A204.1 (cell line): ENCODE measurements around the gene LYL1.

Source experiments
- FAIRE-seq: peaks from 2 replicates; lab custom pipeline; 2012; peaks lifted over from hg19 to GRCh38; lab: Jason Lieb, UNC

Gene LYL1

DNA sequence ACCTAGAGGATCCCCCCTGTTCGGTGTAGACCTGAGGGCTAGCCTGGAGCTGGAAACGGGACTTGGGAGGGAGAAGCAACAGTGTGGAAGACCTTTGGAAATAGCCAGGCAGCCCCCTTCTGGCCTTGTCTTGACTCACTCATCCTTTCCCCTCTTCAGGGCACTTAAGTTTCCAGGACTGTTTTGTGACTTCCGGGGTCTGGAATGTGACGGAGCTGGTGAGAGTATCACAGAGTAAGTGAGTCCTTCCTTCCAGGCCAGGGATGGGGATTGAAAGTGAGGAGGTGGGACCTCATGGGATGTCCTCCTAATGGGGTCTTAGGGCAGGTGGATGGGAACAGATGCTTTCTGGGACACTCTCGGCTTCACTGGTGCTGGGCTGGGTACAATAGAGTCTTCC lies 29.4 kb downstream of the LYL1 start:
- FAIRE-seq, result no peak

DNA sequence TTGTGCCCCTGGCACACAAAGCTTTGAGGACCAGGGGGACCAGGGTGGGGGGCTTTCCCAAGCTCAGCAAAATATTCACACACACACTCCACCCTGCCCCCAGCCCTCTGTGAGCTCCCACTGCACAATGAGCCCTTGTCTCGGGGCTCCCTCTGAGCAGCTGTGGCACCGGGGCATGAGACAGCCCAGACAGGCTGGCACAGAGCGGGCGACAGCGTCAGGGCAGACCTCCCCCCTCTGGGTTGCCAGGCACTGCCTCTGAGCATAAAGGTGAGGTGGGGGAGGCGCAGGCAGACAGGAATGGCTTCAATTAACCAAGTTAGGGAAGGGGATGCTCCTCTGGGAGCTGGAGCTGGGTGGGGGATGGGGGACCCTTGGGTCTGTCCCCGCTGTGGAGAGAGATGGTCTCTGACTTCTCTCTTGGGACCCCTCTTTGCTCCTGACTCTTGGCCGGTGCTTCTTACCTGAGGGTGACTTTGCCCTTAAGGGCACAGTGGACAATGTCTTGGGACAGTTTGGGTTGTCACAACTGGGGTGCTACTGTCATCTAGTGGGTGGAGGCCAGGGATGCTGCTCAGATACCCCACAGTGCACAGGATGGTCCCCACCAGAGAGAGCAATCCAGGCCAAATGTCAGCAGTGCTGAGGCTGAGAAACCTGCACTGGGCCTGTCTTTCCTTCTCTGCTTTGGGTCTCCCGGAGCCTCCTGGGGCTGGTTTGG lies 30.3 kb downstream of the LYL1 start:
- FAIRE-seq, result no peak

DNA sequence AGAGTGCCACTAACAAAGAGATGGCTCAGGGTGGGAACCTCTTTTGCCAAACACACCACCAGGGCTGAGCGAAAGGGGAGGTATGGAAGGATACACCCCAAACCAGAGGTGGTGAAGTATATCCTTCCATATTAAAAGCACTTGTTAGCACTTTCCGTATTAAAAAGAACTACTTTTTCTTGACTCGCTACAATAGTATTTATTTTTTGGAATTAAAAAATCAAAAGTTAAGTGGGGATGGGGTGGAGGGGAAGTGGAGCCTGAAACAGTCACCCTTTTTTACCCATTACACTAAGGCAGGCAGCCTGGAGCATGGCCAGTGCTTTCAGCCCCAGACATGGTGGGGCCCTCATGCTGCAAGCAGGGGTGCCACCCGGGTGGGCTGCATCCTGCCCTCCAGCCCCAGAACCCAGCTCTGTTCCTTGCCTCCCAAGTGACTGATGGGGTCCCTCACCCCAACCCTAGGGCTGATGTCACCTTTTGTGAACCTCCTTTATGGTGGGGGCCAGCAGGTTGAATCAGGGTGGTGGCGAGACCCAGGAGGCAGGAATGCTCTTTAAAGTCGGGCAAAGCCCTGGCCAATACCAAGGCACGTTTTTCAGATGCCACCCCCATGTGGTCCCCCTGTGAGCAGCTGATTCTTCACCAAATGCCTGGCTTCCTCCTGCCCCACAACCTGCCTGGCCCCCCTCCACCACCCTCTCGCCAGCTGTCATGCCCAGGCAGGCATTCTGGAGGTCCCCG lies 31.0 kb downstream of the LYL1 start:
- FAIRE-seq, result no peak

DNA sequence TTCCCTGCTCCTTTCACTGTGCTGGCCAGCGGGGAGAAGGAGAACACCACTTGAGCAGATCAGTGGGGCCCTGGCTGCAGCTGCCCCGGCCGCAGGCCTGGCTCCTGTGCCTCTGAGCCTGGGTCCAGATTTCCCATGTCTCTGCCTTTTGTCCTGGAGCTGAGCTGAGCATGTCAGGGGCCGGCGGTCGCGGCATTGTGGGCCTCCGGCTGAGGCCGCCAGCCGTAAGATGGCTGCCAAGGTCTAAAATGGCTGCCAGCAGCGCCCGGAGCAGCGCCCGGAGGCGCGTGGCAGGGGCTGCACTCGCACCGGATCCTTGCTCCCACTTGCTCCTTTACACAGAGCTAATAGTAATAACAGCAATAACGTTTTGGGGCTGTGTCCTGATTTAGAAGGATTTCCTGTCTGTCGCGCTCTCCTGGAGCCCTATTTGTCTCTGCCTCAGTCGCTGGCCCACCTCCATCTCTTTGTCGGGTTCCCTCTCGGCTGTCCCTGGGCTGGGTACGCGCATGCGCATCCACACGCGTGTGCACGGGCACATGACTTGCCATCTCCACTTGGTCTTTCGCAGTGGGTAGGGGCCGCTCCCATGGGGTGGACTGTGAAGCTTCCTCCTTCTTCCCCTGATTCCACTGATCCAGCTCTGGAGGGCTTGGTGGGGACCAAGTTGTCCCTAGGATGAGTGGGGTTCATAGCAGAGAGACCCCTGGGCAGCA lies 32.1 kb downstream of the LYL1 start:
- no peak for FAIRE-seq

DNA sequence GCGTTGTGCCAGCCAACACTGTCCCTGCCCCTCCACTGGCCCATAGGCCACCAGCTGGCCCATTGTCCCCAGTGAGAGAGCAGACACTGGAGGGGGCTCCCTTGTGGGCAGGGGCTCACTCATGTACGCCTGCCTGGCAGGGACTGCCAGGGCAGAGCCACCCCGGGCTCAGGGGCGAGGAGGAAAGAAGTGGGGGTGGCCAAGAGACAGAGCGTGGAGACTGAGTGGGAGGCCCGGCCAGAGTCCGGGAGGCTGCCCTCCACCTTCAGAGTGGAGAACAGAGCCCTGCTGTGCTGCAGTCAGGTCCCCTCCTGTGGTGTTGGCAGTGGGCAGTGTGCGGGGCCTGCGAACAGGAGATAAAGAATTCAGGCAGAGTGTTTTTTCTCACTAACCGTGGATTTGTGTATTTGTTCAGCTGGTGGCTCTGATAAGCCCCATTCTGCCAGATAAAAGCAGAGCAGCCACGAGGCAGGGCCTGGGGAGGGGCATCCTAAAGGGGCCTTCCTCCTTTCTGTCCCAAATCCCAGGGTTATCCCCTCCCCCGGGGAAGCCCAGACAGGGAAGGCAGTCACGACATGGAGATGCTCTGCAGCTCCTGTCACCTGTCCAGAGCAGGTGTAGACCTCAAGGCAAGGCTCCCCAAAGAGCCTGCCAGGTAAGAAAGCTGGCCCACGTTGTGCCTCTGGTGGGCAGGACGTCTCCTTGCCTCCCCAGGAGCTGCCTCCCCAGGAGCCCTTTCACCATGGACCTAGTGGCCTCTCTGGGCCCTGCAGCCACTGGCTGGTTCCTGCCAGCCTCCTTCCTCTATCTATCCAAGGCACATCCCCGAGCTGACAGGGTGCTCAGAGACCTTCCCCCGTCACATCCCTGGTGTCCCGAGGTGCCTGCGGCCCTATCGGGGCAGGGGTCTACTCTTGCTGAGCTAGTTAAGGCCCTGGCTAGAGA lies 33.0 kb downstream of the LYL1 start:
- no peak for FAIRE-seq

DNA sequence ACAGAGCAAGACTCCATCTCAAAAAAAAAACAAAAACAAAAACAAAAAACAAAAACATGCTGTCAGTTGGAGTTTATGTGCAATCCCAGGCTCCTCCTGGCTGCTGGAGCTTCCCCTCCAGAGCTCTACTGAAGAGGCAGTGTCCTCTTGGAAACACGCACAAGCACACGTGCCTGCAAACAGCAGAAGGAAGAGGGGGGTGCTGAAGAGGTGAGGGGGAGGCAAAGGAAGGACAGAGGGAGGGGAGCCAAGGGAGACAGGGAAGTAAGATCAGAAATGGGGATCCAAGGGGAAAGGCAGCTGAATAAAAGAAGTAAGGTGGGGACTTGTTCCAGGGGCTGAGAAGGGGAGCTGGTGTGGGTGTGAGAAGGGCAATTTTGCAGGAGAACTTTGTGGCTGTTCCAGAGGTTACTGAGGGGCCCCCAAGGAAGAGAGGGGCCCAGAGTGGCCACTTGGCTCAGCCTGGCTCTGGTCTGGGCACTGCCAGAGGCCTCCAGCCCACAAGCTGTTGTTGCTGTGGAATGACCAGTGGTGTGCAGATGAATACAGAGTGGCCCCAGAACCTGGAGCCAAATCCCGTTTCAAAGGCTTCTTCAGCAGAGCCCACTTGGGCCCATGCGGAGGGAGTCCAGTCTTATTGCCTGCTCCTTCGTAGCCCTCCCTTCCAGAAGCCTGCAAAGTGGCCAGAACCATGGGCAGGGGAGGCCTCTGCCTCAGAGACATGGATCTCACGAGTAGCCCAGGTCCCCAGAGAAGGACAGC lies 34.4 kb downstream of the LYL1 start:
- no peak for FAIRE-seq

DNA sequence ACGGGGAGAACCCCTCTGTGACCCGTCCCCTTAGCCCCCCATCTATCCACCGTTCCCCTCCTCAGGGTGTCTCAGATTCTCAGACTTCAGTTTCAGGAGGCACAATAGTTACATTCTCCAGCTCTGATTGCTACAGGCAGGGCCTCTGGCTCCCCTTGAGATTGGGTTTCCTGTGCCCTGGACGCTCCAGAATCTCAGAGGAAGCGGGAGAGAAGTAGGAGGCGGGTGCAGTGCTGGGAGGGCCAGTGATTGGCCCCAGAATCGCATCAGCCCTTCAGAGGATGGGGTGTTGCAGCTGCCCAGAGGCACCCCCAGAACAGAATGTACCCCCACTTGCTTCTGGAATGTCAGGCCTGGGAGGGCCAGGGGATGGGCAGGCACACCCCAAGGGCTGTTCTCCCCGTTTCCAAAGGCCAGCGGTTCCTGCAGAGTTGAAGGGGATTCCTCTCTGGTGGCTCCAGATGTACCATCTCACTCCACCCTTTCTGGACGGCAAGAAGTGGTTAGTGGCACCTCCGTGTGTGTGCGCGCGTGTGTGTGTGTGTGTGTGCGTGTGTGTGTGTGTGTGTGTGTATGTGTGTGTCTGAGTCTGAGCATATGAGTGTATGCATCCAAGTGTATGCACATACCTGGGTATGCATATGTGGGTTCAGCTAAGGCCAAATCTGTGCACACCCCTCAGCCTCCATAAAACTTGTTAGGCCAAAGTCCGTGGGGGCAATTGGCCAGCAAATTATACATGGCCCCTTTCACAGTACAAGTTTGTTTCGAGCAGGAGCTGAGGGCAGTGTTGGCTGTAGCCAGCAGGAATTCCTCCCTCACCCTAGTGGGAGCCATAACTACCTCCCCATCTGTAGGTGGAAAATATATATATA lies 35.5 kb downstream of the LYL1 start:
- no peak for FAIRE-seq

DNA sequence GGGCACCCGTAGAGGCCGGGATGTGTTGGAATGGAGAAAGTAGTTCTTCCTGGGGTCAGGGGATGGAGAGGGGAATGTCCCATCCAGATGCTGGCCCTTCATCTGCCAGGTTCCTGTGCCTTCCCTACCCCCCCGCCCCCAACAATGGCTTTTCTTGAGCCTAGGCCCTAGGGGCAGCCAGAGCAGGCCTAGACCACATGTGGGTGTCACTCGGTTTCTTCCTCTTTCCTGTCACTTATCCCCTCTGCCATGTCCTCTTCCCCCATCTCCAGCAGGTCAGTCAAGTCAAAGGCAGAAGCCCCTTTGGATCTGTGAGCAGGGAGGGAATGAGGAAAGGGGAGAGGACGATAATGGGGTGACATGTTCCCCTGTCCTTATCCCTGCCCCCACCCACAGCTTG lies 36.4 kb downstream of the LYL1 start:
- FAIRE-seq, result no peak

DNA sequence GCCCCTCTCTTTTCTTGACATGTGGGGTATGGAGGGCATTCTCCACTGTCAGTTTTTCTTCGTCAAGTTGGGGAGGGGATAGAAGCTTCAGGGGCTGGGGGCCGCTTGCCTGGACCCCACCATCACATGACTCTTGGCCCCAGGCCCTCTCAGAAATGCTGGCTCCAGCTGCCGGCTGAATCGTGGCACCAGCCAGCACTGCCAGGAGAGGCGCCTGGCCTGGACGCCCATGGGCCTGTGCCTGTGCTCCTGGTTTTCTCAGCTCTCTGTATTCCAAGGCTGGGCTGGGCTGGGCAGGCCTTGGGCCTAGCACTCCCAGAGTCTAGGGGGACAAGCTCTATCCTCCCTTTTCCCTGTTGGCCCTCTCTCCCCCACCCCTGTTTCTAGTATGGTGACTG lies 38.6 kb downstream of the LYL1 start:
- FAIRE-seq, result no peak

DNA sequence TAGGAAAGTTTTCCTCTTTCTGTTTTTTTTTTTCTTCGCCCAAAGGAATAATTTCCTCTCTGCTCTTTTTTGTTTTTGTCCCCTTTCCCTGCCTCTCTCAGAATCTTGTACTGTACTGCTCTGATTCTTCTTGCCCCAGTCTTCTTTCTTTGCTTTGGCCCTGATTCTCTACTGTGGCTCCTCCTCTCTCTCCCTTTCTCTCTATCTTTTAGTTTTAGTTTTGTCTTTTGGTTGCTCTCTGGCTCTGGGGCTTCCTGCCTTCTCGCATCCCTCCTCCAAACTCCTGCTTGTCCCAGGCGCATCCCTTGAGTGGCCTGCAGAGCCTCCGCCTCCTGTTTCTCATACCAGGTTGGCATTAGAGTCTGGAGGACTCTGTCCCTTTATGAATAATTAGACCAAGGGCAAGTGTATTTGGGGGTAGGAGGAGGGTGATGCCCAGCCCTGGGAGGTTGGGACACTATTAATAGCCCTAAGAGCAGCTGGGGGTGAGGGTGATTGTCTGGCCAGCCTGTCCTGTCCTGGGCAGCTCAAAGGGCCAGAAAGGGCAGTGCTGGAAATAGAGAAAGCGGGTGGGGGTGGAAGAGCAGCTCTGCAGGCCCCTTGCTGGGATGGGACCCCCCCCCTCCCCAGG lies 39.1 kb downstream of the LYL1 start:
- FAIRE-seq, result no peak

DNA sequence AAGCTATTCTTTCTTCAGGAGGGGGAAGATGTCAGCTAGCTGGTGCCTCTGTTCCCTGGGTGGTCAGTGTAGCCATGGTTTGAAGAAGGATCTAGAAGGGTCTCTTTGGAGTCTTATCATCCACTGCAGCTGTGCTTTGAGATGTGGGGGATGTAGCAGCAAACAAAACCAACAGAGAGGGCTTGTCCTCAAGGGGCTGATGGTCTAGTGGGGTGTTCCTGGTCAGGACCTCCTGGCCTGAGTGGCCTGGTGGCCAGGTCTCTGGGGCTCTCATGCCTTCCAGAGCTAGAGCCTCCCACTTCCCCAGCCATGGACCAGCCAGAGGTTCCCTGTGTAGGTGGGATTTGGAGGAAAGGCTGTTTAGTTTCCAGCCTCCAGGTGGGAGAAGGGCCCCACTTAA lies 40.3 kb downstream of the LYL1 start:
- FAIRE-seq, result no peak

DNA sequence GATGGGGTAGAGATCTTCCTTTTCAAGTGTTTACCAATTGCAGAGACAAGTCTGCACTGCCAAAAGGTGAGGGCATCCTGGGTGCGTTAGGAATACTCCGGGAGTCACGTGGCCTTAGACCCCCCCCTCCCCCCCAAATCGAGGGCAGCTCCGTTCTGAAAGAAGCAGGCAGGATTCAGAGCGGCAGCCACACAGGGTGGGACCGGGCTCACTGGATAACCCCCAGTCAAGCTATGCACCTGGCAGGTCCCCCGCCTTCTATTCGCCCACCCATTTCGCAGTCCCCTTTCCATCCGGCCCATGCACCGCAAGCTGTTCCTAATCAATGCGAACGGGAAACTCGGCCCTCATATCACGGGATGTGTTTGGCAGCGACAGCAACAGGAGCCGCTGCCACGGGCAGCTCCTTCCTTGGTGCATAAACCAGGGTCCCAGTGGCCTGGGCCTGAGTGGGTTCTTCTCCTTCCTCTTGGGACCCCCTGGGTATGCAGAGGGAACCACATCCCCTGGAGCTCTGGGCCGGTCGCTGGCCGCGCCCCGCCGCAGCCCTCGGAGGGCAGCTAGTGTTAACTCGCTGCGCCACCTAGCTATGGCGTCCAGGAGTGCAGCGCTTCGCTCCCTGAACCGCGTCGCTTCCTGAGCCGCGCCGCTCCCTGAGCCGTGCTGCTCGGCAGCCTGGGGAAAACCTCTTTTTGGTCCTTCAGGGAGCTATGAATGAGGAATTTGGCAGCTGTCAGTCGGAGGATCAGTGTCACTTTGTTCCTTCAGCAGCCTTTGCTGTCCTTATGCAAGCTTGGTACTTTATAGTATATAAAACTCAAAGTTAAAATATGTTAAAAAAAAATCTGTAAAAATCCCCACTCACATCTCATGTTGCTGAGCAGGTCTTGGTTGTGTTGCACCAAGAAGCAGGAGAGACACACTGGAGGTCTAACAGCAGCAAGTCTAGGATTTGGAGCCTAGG lies 41.4 kb downstream of the LYL1 start:
- FAIRE-seq, result no peak

DNA sequence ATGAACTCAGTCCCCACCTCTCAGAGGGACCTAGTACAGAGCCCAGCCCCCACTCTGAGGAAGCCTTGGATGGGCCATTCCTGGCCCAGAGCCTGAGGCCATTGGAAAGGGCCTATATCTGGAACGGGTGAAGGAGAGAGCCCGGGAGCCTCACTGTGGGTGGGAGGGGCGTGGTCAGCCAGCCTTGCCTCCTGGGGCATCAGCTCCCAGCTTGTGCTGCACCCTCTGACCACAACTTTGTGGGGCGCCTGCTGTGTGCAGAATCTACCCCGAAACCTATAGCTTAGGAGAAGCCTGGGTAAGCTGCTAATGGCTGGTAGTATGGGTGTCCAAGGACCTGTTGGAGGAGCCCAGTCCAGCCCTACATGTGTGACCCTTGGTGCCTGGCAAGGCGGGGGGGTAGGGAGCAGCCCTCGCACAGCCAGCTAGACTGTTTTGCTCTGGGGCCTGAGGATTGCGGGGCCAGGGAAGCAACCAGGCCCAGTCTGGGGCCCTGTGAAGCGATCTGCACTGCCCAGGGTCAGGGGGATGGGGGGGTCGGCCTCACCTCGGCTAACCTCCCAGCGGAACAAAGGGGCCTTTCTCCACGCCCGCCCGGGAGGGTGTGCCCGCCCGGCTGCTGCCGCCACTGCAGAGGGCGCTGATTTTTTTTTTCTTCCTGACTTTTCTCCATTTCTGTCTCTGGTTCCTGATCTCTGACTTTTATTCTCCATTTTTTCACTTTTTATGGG lies 42.3 kb downstream of the LYL1 start:
- no peak for FAIRE-seq

DNA sequence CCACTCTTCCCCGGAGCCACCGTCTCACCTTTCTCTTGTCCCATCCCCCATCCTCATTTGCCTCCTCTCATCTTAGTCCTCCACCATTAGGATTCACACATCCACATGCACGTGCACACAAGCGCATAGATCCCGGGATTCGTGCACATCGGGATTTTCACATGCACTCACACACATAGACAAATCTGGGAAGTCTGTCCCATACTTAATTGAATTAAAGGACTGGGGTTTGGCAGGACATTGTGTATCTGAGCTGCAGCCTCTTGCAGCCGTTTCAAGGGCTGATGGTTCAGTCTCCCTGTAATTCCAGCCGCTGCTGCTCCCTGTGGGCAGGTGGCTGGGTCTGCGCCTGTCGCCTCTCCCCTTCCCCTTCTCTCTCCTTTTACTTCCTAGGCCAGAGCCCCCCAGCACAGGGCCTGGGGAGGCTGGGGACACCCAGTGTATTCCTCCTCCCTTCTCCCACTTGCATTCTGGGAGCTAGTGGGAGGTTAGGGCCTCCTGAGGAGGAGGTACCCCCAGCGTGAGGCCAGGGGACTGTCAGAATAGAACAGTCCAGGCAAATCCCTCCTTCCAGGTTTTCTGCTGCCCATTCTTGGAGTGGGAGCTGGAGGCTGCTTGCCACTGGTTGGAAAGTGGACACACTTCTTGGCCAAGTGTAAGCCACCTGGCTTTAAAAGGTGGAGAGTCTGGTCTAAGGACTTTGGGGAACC lies 43.6 kb downstream of the LYL1 start:
- FAIRE-seq, result no peak

DNA sequence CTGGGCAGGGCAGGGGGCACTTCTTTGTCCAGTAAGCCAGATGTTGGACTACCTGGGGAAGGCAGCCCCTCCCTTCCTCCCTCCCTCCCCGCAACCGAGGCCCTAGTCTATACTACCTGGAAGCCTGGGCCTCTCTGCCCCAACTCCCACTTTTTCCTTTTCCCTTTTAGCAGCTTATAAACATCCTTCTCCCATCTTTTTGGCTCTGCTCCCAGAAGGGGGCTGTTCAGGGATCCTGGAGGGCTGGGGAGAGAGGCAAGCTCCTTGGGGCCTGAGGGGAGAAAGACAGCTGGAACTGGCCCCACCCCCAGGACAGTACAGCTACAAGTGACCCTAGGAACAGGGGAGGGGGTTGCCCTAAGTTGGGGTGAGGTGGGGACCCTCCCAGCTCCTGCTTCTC lies 44.9 kb downstream of the LYL1 start:
- FAIRE-seq, result no peak

DNA sequence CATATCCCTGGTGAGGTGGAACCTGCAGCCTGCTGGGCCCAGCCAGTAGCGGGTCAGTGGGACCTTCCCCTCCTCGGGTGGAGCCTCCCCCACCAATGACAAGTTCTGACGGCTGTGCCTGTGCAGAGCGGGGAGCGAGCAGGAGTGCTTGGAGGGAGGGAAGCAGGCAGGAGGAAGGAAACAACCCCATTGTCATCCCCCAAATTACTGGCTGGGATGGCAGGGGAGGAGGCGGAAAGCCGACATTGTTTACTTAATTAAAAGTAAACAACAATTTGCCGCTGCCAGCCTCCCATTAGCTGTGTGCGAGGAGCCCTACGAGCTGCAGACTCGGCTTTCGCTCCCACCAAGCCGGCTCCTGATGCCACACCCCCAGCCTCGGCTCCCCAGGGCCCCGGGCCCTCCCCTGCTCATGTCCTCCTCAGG lies 45.5 kb downstream of the LYL1 start:
- FAIRE-seq, result no peak

DNA sequence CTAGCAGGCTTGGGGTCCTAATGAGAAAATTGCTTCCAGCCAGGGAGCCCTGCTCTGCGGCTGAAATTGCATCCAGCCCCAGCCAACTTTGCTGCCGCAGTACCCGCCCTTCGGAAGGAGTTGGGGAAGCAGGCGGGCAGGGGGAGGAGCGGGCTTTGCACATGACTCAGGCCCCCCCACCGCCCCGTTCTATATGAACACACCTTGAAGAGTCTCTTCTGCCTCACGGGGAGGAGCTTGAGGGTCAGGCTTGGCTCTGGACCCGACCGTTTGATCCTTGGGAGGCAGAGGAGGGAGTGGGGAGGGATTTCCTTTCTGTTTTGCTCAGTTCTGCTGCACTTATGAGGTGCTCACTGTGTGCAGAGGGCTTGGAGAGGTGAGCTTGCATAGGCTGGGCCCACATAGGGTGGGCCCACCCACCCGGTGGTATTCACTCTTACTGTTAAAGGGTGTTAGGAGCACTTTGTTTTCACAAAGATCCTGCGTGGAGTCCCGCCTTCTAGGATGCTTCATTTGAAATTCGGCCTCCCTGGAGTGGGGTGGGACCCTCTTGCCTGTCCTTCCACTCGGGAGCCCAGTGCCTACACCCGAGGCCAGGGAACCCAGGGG lies 46.5 kb downstream of the LYL1 start:
- FAIRE-seq, result peak; percentile 97
